ENCODE results near the gene SLC6A18. TPM values are rescaled to one million over a fixed set of nuclear protein-coding genes. Genes with fewer than 3 reads are reported as not detected.

Gene SLC6A18
- total and polyA plus RNA-seq, 9 of the 15 experiments (the other 6 are each of a cell fraction or from before 2014, with no cell fraction given), result not detected

DNA sequence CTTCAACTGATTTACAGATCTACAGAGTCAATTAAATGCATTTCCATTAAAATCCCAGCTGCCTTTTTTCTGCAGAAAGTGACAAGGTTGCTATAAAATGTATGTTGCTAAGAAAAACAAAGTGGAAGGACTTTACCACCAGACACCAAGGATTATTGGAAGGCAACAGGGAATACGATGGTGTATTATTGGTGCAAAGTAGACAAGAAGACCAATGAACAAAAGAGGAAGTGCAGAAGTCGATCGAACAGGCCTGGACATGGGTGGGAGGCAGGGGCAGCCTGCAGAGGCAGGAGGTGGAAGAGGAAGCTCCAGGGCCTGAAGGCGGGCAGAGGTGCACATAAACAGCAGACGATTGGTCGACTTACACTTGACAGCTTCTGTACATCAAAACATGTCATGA is 34.3 kb upstream of the SLC6A18 start (continued):
- TF ChIP-seq, protein P1, sequence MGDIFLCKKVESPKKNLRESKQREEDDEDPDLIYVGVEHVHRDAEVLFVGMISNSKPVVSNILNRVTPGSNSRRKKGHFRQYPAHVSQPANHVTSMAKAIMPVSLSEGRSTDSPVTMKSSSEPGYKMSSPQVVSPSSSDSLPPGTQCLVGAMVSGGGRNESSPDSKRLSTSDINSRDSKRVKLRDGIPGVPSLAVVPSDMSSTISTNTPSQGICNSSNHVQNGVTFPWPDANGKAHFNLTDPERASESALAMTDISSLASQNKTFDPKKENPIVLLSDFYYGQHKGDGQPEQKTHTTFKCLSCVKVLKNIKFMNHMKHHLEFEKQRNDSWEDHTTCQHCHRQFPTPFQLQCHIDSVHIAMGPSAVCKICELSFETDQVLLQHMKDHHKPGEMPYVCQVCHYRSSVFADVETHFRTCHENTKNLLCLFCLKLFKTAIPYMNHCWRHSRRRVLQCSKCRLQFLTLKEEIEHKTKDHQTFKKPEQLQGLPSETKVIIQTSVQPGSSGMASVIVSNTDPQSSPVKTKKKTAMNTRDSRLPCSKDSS (IDR thresholded peaks at IDR 0.05; ENCODE audit: low read depth, partially characterized antibody), result no peak
- TF ChIP-seq CBX8 (IDR thresholded peaks at IDR 0.05; ENCODE audit: borderline replicate concordance, extremely low read depth, low read depth, low read length, poor library complexity, severe bottlenecking) (no peak), ZFP30 (CRISPR knock-in tag; IDR thresholded peaks at IDR 0.05; ENCODE audit: borderline replicate concordance) (no peak), ARHGAP35 (IDR thresholded peaks at IDR 0.05; ENCODE audit: partially characterized antibody) (no peak), ZNF253 (CRISPR knock-in tag; conservative IDR thresholded peaks at IDR 0.05) (no peak), GABPA (tag; conservative IDR thresholded peaks at IDR 0.05; ENCODE audit: low read depth) (0 out of 2 replicates have a peak, but pooled peaks have one; percentile 38), POLR2B (IDR thresholded peaks at IDR 0.05; ENCODE audit: low read depth, partially characterized antibody) (no peak), PHTF2 (CRISPR knock-in tag; IDR thresholded peaks at IDR 0.05) (no peak), MAZ (CRISPR knock-in tag; conservative IDR thresholded peaks at IDR 0.05 in 1 of 2, IDR thresholded peaks at IDR 0.05 in 1 of 2) (no peak), MTA3 (IDR thresholded peaks at IDR 0.05; ENCODE audit: borderline replicate concordance) (no peak), NCOA2 (IDR thresholded peaks at IDR 0.05; ENCODE audit: partially characterized antibody in 2 of 2) (no peak), RNF2 (IDR thresholded peaks at IDR 0.05) (no peak), ARID1B (IDR thresholded peaks at IDR 0.05) (peak; percentile 18; the same call in 1 of the 2 replicates), NFE2L1 (tag; IDR thresholded peaks at IDR 0.05; ENCODE audit: borderline replicate concordance, low read depth) (no peak), CREM (IDR thresholded peaks at IDR 0.05; ENCODE audit: low read depth) (peak; percentile 19; the same call in 1 of the 2 replicates)
- TF ChIP-seq, protein P2, sequence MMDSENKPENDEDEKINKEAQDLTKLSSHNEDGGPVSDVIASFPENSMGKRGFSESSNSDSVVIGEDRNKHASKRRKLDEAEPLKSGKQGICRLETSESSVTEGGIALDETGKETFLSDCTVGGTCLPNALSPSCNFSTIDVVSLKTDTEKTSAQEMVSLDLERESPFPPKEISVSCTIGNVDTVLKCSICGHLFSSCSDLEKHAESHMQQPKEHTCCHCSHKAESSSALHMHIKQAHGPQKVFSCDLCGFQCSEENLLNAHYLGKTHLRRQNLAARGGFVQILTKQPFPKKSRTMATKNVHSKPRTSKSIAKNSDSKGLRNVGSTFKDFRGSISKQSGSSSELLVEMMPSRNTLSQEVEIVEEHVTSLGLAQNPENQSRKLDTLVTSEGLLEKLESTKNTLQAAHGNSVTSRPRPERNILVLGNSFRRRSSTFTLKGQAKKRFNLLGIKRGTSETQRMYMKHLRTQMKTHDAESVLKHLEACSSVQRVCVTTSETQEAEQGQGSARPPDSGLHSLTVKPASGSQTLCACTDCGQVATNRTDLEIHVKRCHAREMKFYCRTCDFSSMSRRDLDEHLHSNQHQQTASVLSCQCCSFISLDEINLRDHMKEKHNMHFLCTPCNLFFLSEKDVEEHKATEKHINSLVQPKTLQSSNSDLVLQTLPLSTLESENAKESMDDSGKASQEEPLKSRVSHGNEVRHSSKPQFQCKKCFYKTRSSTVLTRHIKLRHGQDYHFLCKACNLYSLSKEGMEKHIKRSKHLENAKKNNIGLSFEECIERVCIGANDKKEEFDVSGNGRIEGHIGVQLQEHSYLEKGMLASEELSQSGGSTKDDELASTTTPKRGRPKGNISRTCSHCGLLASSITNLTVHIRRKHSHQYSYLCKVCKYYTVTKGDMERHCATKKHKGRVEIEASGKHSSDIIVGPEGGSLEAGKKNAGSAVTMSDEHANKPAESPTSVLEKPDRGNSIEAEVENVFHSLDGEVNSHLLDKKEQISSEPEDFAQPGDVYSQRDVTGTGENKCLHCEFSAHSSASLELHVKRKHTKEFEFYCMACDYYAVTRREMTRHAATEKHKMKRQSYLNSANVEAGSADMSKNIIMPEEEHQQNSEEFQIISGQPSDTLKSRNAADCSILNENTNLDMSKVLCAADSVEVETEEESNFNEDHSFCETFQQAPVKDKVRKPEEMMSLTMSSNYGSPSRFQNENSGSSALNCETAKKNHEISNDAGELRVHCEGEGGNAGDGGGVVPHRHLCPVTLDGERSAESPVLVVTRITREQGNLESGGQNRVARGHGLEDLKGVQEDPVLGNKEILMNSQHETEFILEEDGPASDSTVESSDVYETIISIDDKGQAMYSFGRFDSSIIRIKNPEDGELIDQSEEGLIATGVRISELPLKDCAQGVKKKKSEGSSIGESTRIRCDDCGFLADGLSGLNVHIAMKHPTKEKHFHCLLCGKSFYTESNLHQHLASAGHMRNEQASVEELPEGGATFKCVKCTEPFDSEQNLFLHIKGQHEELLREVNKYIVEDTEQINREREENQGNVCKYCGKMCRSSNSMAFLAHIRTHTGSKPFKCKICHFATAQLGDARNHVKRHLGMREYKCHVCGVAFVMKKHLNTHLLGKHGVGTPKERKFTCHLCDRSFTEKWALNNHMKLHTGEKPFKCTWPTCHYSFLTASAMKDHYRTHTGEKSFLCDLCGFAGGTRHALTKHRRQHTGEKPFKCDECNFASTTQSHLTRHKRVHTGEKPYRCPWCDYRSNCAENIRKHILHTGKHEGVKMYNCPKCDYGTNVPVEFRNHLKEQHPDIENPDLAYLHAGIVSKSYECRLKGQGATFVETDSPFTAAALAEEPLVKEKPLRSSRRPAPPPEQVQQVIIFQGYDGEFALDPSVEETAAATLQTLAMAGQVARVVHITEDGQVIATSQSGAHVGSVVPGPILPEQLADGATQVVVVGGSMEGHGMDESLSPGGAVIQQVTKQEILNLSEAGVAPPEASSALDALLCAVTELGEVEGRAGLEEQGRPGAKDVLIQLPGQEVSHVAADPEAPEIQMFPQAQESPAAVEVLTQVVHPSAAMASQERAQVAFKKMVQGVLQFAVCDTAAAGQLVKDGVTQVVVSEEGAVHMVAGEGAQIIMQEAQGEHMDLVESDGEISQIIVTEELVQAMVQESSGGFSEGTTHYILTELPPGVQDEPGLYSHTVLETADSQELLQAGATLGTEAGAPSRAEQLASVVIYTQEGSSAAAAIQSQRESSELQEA (IDR thresholded peaks at IDR 0.05; ENCODE audit: low read depth), result no peak
- TF ChIP-seq, protein P3, sequence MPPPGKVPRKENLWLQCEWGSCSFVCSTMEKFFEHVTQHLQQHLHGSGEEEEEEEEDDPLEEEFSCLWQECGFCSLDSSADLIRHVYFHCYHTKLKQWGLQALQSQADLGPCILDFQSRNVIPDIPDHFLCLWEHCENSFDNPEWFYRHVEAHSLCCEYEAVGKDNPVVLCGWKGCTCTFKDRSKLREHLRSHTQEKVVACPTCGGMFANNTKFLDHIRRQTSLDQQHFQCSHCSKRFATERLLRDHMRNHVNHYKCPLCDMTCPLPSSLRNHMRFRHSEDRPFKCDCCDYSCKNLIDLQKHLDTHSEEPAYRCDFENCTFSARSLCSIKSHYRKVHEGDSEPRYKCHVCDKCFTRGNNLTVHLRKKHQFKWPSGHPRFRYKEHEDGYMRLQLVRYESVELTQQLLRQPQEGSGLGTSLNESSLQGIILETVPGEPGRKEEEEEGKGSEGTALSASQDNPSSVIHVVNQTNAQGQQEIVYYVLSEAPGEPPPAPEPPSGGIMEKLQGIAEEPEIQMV (tag; conservative IDR thresholded peaks at IDR 0.05; ENCODE audit: low read depth), result no peak

All from K562 (cell line).